K562 (cell line): ENCODE results near the gene TBC1D2B. TPM values are rescaled to one million over a fixed set of nuclear protein-coding genes. Genes with fewer than 3 reads are reported as not detected.
A peak's percentile ranks its signal among the peaks of the same experiment; 100 is the strongest.

Source experiments
- ATF1 ChIP-seq, 2 experiments: fragments of 450-650 bp in 1 of 2; IDR thresholded peaks; 2 replicates each; pipeline ENCODE4 v1.6.1; 2016; ENCODE audit warnings: missing compliant biosample characterization in 1 of 2, missing genetic modification characterization in 1 of 2
- CEBPG ChIP-seq, 3 experiments: fragments of 200-800 bp in 1 of 3; sonication (Bioruptor generic) in 1 of 3; sonication (generic) in 1 of 3; formaldehyde crosslinking in 1 of 3; IDR thresholded peaks in 2 of 3; conservative IDR thresholded peaks in 1 of 3; 2 replicates each; pipeline versions ENCODE4 v1.6.1 to v1.8.0; 2016 to 2022; ENCODE audit warnings: missing compliant biosample characterization in 2 of 3, missing genetic modification characterization in 2 of 3, mild to moderate bottlenecking in 1 of 3, missing genetic modification reagents in 1 of 3
- MTA3 ChIP-seq: fragments of 450-650 bp; formaldehyde crosslinking; IDR thresholded peaks from 2 replicates; pipeline ENCODE4 v1.6.1; 2017; ENCODE audit warnings: mild to moderate bottlenecking, borderline replicate concordance
- NFIC ChIP-seq: fragments of 450-650 bp; IDR thresholded peaks from 2 replicates; pipeline ENCODE4 v1.6.1; 2017; ENCODE audit warnings: mild to moderate bottlenecking, inconsistent platforms
- NRF1 ChIP-seq, 2 experiments: fragments of 450-650 bp; IDR thresholded peaks in 1 of 2; conservative IDR thresholded peaks in 1 of 2; 2 replicates each; pipeline ENCODE4 v1.6.1; 2014; ENCODE audit warnings: mild to moderate bottlenecking in 2 of 2
- RBBP5 ChIP-seq: fragments of 200-600 bp; sonication (generic); IDR thresholded peaks from 2 replicates; pipeline ENCODE4 v1.6.1; 2012; ENCODE audit warnings: borderline replicate concordance, mild to moderate bottlenecking, low read length, control low read depth, inconsistent platforms; ENCODE audit not compliant: insufficient read depth, poor library complexity, severe bottlenecking
- ZBTB11 ChIP-seq, 3 experiments: fragments of 200-800 bp in 1 of 3; fragments of 250-450 bp in 1 of 3; fragments of 450-650 bp in 1 of 3; sonication (Bioruptor Pico) in 1 of 3; sonication (Bioruptor generic) in 1 of 3; formaldehyde crosslinking in 1 of 3; IDR thresholded peaks; 2 replicates each; pipeline versions ENCODE4 v1.6.1 to v1.8.0; 2016 to 2022; ENCODE audit warnings: mild to moderate bottlenecking in 2 of 3, missing genetic modification characterization in 2 of 3, missing compliant biosample characterization in 1 of 3, moderate library complexity in 1 of 3
- polyA plus RNA-seq, 8 experiments: library from polyadenylated mRNA; depleted of rRNA in 4 of 8; stranded (reverse) in 5 of 8; unstranded in 3 of 8; fragments of >200 nt; fragmentation: Nextera tagmentation in 2 of 8; fragmentation: Illumina TruSeq in 1 of 8; extraction: Ambion mirVana in 2 of 8; extraction: Trizol in 1 of 8; gene quantifications; 2 replicates each; pipeline versions ENCODE4 v1.2.1 to v1.2.3, GENCODE V29; 2011 to 2014; ENCODE audit warnings: inconsistent platforms in 1 of 8, missing spikeins in 1 of 8
- total RNA-seq, 7 experiments: library from RNA; depleted of rRNA in 6 of 7; stranded (reverse); fragments of >200 nt in 6 of 7; fragmentation: Illumina TruSeq in 2 of 7; extraction: Trizol in 2 of 7; gene quantifications; 2 replicates each; pipeline versions ENCODE4 v1.2.1 to v1.2.3, GENCODE V29; 2011 to 2021; ENCODE audit warnings: low replicate concordance in 1 of 7
- TF ChIP-seq, protein P1 (sequence below), 2 experiments: fragments of 200-800 bp in 1 of 2; sonication (Bioruptor generic) in 1 of 2; sonication (generic) in 1 of 2; formaldehyde crosslinking in 1 of 2; IDR thresholded peaks in 1 of 2; conservative IDR thresholded peaks in 1 of 2; 2 replicates each; pipeline versions ENCODE4 v1.5.0 to v1.6.1; 2016 to 2020; ENCODE audit warnings: missing compliant biosample characterization in 1 of 2, missing genetic modification characterization in 1 of 2, missing genetic modification reagents in 1 of 2
- TF ChIP-seq, protein P2 (sequence below): fragments of 200-800 bp; sonication (Bioruptor generic); IDR thresholded peaks from 2 replicates; pipeline ENCODE4 v1.6.1; 2017; ENCODE audit warnings: missing genetic modification characterization, missing compliant biosample characterization

TBC1D2B gene
- total and polyA plus RNA-seq, 9 of the 15 experiments (the other 6 are each of a cell fraction or from before 2014, with no cell fraction given): 0.15 to 16.3 (median 8.9) TPM

GRCh38 chr15:78077053-78077870 lies at the start of gene TBC1D2B (continued):
- TF ChIP-seq, protein P1, sequence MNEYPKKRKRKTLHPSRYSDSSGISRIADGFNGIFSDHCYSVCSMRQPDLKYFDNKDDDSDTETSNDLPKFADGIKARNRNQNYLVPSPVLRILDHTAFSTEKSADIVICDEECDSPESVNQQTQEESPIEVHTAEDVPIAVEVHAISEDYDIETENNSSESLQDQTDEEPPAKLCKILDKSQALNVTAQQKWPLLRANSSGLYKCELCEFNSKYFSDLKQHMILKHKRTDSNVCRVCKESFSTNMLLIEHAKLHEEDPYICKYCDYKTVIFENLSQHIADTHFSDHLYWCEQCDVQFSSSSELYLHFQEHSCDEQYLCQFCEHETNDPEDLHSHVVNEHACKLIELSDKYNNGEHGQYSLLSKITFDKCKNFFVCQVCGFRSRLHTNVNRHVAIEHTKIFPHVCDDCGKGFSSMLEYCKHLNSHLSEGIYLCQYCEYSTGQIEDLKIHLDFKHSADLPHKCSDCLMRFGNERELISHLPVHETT (CRISPR knock-in tag; conservative IDR thresholded peaks at IDR 0.05 in 1 of 2, IDR thresholded peaks at IDR 0.05 in 1 of 2): peak in 1 of 2 experiments; percentile 83; a peak in 1 of 4 replicates
- peak; percentile 38; the same call in 1 of the 2 replicates for TF ChIP-seq CEBPG (CRISPR knock-in tag; IDR thresholded peaks at IDR 0.05)
- no peak for TF ChIP-seq CEBPG (tag; conservative IDR thresholded peaks at IDR 0.05 in 1 of 2, IDR thresholded peaks at IDR 0.05 in 1 of 2)
- peak; percentile 52; the same call in 1 of the 2 replicates for TF ChIP-seq NFIC
- peak; percentile 54 to 58; a peak in 2 of 4 replicates for TF ChIP-seq NRF1 (conservative IDR thresholded peaks at IDR 0.05 in 1 of 2, IDR thresholded peaks at IDR 0.05 in 1 of 2)
- TF ChIP-seq, protein P2, sequence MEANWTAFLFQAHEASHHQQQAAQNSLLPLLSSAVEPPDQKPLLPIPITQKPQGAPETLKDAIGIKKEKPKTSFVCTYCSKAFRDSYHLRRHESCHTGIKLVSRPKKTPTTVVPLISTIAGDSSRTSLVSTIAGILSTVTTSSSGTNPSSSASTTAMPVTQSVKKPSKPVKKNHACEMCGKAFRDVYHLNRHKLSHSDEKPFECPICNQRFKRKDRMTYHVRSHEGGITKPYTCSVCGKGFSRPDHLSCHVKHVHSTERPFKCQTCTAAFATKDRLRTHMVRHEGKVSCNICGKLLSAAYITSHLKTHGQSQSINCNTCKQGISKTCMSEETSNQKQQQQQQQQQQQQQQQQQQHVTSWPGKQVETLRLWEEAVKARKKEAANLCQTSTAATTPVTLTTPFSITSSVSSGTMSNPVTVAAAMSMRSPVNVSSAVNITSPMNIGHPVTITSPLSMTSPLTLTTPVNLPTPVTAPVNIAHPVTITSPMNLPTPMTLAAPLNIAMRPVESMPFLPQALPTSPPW (CRISPR knock-in tag): peak; percentile 92
- peak; percentile 52; the same call in 1 of the 2 replicates for TF ChIP-seq MTA3
- TF ChIP-seq ZBTB11 (CRISPR knock-in tag; IDR thresholded peaks at IDR 0.05): 0 out of 6 replicates have a peak, but pooled peaks of 1 of the 3 experiments have one; percentile 31
- TF ChIP-seq ATF1 (CRISPR knock-in tag; IDR thresholded peaks at IDR 0.05): no peak
- TF ChIP-seq ATF1 (tag; IDR thresholded peaks at IDR 0.05): peak; percentile 44
- peak; percentile 83 for TF ChIP-seq RBBP5
